ENCODE results near the gene EIF5A2.
"Not testable (repeated sequence)": the region's sequence is repeated elsewhere in the genome, so short reads cannot be mapped to it uniquely, and the experiment has no call there.

The EIF5A2 gene

GRCh38 chr3:170908235-170909116, at the start of gene EIF5A2:
Gene EIF5A2, minus strand, starts transcription at chr3:170908637. Its CDS starts 831 bp downstream, at chr3:170907806.
- DNase-seq: peak; percentile 97

GRCh38 chr3:170956647-170957046, 48.2 kb upstream of the EIF5A2 start:
- DNase-seq: no peak

GRCh38 chr3:170953736-170954135, 45.3 kb upstream of the EIF5A2 start:
- no peak for DNase-seq

- DNase-seq: no peak
Observed at GRCh38 chr3:170953229-170953628, 44.8 kb upstream of the EIF5A2 start.

GRCh38 chr3:170949211-170949610, 40.8 kb upstream of the EIF5A2 start:
- DNase-seq: no peak

GRCh38 chr3:170947018-170947769, 38.8 kb upstream of the EIF5A2 start:
- DNase-seq: no peak

- DNase-seq: no peak
Observed at GRCh38 chr3:170942011-170942410, 33.6 kb upstream of the EIF5A2 start.

GRCh38 chr3:170941551-170941950, 33.1 kb upstream of the EIF5A2 start:
- no peak for DNase-seq

GRCh38 chr3:170933039-170933438, 24.6 kb upstream of the EIF5A2 start:
- not testable (repeated sequence) for DNase-seq

- not testable (repeated sequence) for DNase-seq
Observed at GRCh38 chr3:170923553-170923952, 15.1 kb upstream of the EIF5A2 start.

GRCh38 chr3:170918715-170919114, 10.3 kb upstream of the EIF5A2 start:
- DNase-seq: no peak

GRCh38 chr3:170914690-170915089, 6.3 kb upstream of the EIF5A2 start:
- no peak for DNase-seq

- no peak for DNase-seq
Observed at GRCh38 chr3:170914212-170914611, 5.8 kb upstream of the EIF5A2 start.

- no peak for DNase-seq
Observed at GRCh38 chr3:170911051-170911450, 2.6 kb upstream of the EIF5A2 start.

- no peak for DNase-seq
Observed at GRCh38 chr3:170910542-170910941, 2.1 kb upstream of the EIF5A2 start.

GRCh38 chr3:170909129-170909903, 879 bp upstream of the EIF5A2 start:
- no peak for DNase-seq

- peak; percentile 3 for DNase-seq
Observed at GRCh38 chr3:170907637-170908234, 701 bp downstream of the EIF5A2 start.

GRCh38 chr3:170905862-170906261, 2.6 kb downstream of the EIF5A2 start:
- DNase-seq: no peak

- DNase-seq: no peak
Observed at GRCh38 chr3:170903123-170903522, 5.3 kb downstream of the EIF5A2 start.

GRCh38 chr3:170899455-170899854, 9.0 kb downstream of the EIF5A2 start:
- no peak for DNase-seq

GRCh38 chr3:170897978-170898377, 10.5 kb downstream of the EIF5A2 start:
- no peak for DNase-seq

GRCh38 chr3:170897199-170897598, 11.2 kb downstream of the EIF5A2 start:
- not testable (repeated sequence) for DNase-seq

- no peak for DNase-seq
Observed at GRCh38 chr3:170896781-170897180, 11.7 kb downstream of the EIF5A2 start.

Measured in activated CD4-positive, alpha-beta T cell treated with anti-CD3 and anti-CD28 coated beads, Interleukin-2, Interleukin-6, amounts not matched to agents 100 ng/mL and 50 ng/mL, durations not matched to agents 16 hours and 8 hours (primary cell).